Esophagus squamous epithelium (tissue), 5 donors: ENCODE results near the gene TBC1D14. TPM values are rescaled to one million over a fixed set of nuclear protein-coding genes. Genes with fewer than 3 reads are reported as not detected.
A peak's percentile ranks its signal among the peaks of the same experiment; 100 is the strongest.

Source experiments
- DNase-seq: peaks from one replicate; lab custom pipeline; 2025; lab: John Stamatoyannopoulos, UW
- H3K27ac ChIP-seq, 4 donors: fragments of 200-600 bp; sonication (generic); one replicate each; pipeline ENCODE4 v1.5.1; 2016 to 2019; ENCODE audit warnings: mild to moderate bottlenecking in 1 of 4
- H3K27me3 ChIP-seq, 4 donors: fragments of 200-600 bp; sonication (generic); 1 replicate in 3 of 4; 2 replicates in 1 of 4; pipeline versions ENCODE4 v1.5.1 to v1.6.0; 2017 to 2021; ENCODE audit warnings: antibody characterized with exemption in 1 of 4
- H3K36me3 ChIP-seq, 3 donors: fragments of 200-600 bp; sonication (generic); one replicate each; pipeline ENCODE4 v1.5.1; 2016 to 2019
- H3K4me1 ChIP-seq, 3 donors: fragments of 200-600 bp; sonication (generic); one replicate each; pipeline ENCODE4 v1.5.1; 2017 to 2019
- H3K4me3 ChIP-seq, 4 donors: fragments of 200-600 bp; sonication (generic); 1 replicate in 3 of 4; 2 replicates in 1 of 4; pipeline ENCODE4 v1.5.1; 2016 to 2019; ENCODE audit warnings: mild to moderate bottlenecking in 2 of 4, moderate library complexity in 1 of 4
- H3K9me3 ChIP-seq, 3 donors: fragments of 200-600 bp; sonication (generic); one replicate each; pipeline ENCODE4 v1.5.1; 2016 to 2019
- CTCF ChIP-seq, 6 experiments: fragments of 450-650 bp in 4 of 6; fragments of 200-600 bp in 2 of 6; sonication (generic) in 2 of 6; IDR thresholded peaks; one replicate each; pipeline ENCODE4 v1.5.1; 2016 to 2019; ENCODE audit warnings: antibody characterized with exemption in 6 of 6, mild to moderate bottlenecking in 4 of 6, moderate library complexity in 4 of 6
- POLR2A ChIP-seq, 4 donors: fragments of 450-650 bp; IDR thresholded peaks; one replicate each; pipeline ENCODE4 v1.6.1; 2017; ENCODE audit warnings: antibody characterized with exemption in 4 of 4, mild to moderate bottlenecking in 4 of 4, moderate library complexity in 3 of 4
- WGBS, 2 donors: methylation state at CpG; one replicate each; pipeline ENCODE4 v1.1.5; 2018; 5-methylcytosine and 5-hydroxymethylcytosine counted together
- intact Hi-C: fragments of 100-400 bp; cut with DNase I; formaldehyde crosslinking; loops from one replicate; pipeline ENCODE4 v1.15.0; 2022
- total RNA-seq, 4 donors: library from RNA; depleted of rRNA; stranded (reverse); fragments of >200 nt; gene quantifications; one replicate each; pipeline ENCODE4 v1.1.0, GENCODE V29; 2016
- donor health status: DM: yes; HTN: yes; CAD: no.

The TBC1D14 gene
- total RNA-seq, 4 donors from 2014 or later: 28.2 to 50.4 (median 42.1) TPM

- H3K4me1 ChIP-seq: peaks cover 12 to 53% (median 27%) of the 10 kb centered on the region in 3 donors
These were observed 28.6 kb downstream of the TBC1D14 start for GRCh38 chr4:6938237-6938636.

GRCh38 chr4:6938647-6939271 is 29.1 kb downstream of the TBC1D14 start:
- Histone ChIP-seq H3K9me3 (no peaks in the 10 kb centered on the region), H3K27me3 (no peaks in the 10 kb centered on the region), H3K4me3 (no peak overlapping the region), H3K4me1 (peaks cover 12 to 58% (median 28%) of the 10 kb centered on the region in 3 donors), H3K36me3 (peaks cover 0 to 8% (median 0%) of the 10 kb centered on the region in 3 donors), H3K27ac (peak overlapping the region in 2 of 4 donors; percentile 52 to 79)
- 80% methylated on average over 15 of the region's 20 CpGs; no CpG with 5 or more reads in 1 of the 2 donors for WGBS, 2 donors
- no peak for TF ChIP-seq POLR2A (IDR thresholded peaks at IDR 0.05)
- TF ChIP-seq CTCF (IDR thresholded peaks at IDR 0.05): no peak
- no peak for DNase-seq
- intact Hi-C loops: no loop called here

More at GRCh38 chr4:6938237-6938636, 28.6 kb downstream of the TBC1D14 start:
- Histone ChIP-seq H3K27me3 (no peaks in the 10 kb centered on the region), H3K9me3 (no peaks in the 10 kb centered on the region), H3K27ac (peak overlapping the region in 2 of 4 donors; percentile 52 to 79), H3K4me3 (no peak overlapping the region), H3K36me3 (peaks cover 0 to 8% (median 0%) of the 10 kb centered on the region in 3 donors)
- no peak for TF ChIP-seq CTCF (IDR thresholded peaks at IDR 0.05)
- no peak for TF ChIP-seq POLR2A (IDR thresholded peaks at IDR 0.05)
- 0 to 69% methylated on average over 1 to 6 of the region's 7 CpGs for WGBS, 2 donors
- no peak for DNase-seq
- intact Hi-C loops: no loop called here

DNA sequence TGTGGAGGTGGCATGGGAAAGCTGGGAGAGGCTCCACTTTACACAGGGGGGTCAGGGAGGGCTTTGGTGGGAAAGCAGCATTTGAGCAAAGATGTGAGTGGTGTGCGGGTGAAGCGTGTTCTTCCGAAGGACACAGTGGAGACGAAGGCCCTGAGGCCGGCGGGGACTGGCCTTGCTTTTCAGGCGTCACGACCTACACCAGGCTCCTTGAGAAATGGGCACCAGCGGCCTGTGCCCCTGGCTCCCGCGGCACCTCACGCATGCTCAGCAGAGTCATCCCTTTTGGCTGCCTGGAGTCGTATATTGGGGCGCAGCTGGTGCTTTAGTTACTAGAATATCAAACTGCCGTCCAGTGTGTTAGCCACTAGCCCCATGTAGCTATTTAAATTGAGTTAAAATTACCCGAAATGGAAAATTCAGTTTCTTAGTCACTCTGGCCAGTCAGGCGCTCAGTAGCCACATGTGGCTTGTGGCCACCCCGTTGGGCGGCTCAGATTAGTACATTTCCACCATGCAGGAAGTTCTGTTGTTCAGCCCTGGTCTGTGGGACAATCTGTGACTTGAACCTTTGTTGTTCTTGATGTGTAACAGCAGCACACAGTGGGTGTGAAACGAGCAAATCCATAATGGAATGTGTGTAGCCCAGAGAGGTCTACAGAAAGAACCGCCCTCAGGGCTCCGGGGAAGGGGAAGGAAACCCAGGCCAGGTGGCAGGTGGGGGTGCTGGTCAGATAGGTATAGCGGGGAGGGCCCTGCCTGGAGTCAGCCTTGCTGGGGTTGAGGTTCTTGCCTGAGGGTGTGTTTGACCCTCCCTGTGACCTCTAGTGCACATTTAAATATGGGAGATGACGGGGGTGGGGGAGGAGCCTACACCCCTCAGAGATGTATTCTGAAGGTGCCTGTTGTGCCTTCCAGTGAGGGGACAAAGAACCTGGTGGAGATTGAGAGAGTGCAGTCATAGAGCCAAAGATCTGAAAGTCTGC is 30.4 kb downstream of the TBC1D14 start:
- intact Hi-C loops: no loop called here
- Histone ChIP-seq H3K36me3 (peaks cover 0 to 17% (median 0%) of the 10 kb centered on the region in 3 donors), H3K9me3 (no peaks in the 10 kb centered on the region), H3K27me3 (no peaks in the 10 kb centered on the region), H3K27ac (peak overlapping the region in 3 of 4 donors; percentile 65 to 82 (median 79)), H3K4me3 (no peak overlapping the region), H3K4me1 (peaks cover 12 to 70% (median 28%) of the 10 kb centered on the region in 3 donors)
- no peak for TF ChIP-seq CTCF (IDR thresholded peaks at IDR 0.05)
- no peak for TF ChIP-seq POLR2A (IDR thresholded peaks at IDR 0.05)
- 71 to 80% methylated on average over 9 to 22 of the region's 24 CpGs for WGBS, 2 donors
- DNase-seq: no peak

DNA sequence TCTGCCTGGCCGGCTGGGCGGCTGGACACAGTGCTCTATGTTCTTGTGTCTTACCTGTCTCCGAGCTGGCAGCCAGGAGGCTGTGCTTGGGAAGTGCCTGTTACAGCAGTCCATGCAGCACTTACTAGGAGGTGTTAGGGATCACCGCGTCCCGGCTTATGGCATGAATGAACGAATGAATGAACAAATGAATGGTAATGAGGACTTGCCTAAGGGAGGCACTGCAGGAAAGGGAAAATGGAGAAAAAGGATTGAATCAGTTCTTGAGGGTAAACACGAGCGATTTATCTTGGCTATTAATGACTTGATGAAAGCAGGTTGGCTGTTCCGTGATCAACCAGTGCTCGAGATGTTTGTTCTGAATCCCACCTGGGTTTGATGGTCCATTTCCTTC is 31.1 kb downstream of the TBC1D14 start:
- WGBS, 2 donors: 86 to 87% methylated on average over 7 to 10 of the region's 11 CpGs
- peaks cover 12 to 70% (median 28%) of the 10 kb centered on the region in 3 donors for H3K4me1 ChIP-seq

More for the DNA sequence above, 31.1 kb downstream of the TBC1D14 start:
- H3K9me3 ChIP-seq: no peaks in the 10 kb centered on the region
- H3K4me3 ChIP-seq: no peak overlapping the region
- H3K27ac ChIP-seq: peak overlapping the region; percentile 62 to 82 (median 72)
- intact Hi-C loops: no loop called here
- no peaks in the 10 kb centered on the region for H3K27me3 ChIP-seq
- no peak for DNase-seq
- peaks cover 0 to 17% (median 0%) of the 10 kb centered on the region in 3 donors for H3K36me3 ChIP-seq
- TF ChIP-seq POLR2A (IDR thresholded peaks at IDR 0.05): no peak
- TF ChIP-seq CTCF (IDR thresholded peaks at IDR 0.05): no peak
